Kasumi-1 (cell line): ENCODE measurements around the gene NPEPPS.
"Not testable (repeated sequence)": the region's sequence is repeated elsewhere in the genome, so short reads cannot be mapped to it uniquely, and the experiment has no call there.

Experiments used
- DNase-seq, 2 experiments: peaks; one replicate each; lab custom pipeline; 2025; lab: John Stamatoyannopoulos, UW

The NPEPPS gene

GRCh38 chr17:47561698-47562405 lies 30.9 kb downstream of the NPEPPS start:
- DNase-seq: not testable (repeated sequence)

DNA sequence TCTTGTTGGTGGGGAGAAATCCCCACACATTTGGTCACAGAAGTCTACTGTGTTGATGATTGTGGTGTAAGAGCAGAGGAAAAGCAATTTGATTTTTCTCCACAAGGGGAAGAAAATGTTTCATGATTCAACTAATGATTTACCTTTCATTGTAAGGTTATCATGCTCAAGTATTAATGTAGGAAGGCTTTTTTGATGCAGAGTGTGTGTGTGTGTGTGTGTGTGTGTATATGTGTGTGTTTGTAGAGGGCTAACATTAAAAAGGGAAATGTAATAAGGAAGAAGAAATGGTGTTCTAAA lies 31.4 kb downstream of the NPEPPS start:
- DNase-seq: not testable (repeated sequence)

- not testable (repeated sequence) for DNase-seq
Observed at GRCh38 chr17:47567261-47567660, 36.4 kb downstream of the NPEPPS start.

GRCh38 chr17:47572561-47572960 lies 41.7 kb downstream of the NPEPPS start:
- not testable (repeated sequence) for DNase-seq

- DNase-seq: not testable (repeated sequence)
Observed at GRCh38 chr17:47582416-47582815, 51.5 kb downstream of the NPEPPS start.

DNA sequence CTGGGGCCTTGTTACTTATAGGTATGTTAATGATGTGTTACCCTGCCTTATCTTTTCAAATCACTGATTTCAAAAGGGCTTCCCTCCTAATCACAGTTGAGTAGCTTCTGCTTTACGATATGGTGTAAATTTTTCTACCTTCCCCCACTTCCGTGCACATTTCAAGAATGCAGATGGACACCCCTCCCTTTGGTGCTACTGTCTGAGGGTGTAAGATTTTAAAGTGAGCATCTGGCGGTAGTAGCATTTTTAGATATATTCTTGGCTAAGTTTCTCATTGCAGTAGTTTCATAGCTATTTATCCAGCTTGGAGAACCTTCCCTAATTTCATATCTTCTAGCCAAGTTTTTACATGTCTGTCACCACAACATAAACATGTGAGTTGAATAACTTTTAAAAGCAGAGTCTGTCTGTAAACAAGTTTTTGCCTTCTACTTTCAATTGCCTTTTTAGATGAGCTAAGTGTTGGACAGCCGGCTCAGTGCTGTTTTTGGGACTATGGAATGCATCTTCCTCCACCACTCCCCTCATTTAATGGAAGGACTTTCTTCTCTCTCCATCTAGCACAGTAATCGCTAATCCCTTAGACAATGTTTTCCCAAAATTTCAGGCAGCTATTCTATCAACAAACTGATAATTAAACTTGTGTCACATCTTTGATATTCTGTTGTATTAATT lies 55.6 kb downstream of the NPEPPS start:
- DNase-seq: not testable (repeated sequence)

- DNase-seq: not testable (repeated sequence)
Observed at GRCh38 chr17:47593522-47593921, 62.6 kb downstream of the NPEPPS start.

- DNase-seq: no peak
Observed at GRCh38 chr17:47603830-47604597, 73.1 kb downstream of the NPEPPS start.

- no peak for DNase-seq
Observed at GRCh38 chr17:47604598-47604927, 73.7 kb downstream of the NPEPPS start.

GRCh38 chr17:47605011-47605410 lies 74.1 kb downstream of the NPEPPS start:
- no peak for DNase-seq

DNA sequence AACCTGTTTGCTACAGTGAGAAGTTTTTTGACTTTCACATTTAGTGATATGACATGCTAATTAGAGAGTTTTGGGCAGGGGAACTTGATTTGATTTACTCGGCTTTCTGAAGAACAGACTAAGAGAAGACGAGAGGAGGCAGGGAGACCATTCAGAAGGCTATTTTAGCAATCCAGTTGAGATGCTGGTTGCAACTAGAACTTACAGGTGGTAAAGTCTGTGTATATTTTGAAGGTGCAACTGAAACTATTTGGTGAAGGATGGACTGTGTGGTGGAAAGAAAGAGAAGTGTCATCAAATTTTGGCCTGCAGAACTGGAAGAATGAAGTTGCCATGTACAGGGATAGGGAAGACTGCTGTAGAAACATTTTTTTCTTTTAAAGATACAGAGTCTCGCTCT lies 76.6 kb downstream of the NPEPPS start:
- no peak for DNase-seq

- no peak for DNase-seq
Observed at GRCh38 chr17:47611372-47612350, 80.8 kb downstream of the NPEPPS start.

DNA sequence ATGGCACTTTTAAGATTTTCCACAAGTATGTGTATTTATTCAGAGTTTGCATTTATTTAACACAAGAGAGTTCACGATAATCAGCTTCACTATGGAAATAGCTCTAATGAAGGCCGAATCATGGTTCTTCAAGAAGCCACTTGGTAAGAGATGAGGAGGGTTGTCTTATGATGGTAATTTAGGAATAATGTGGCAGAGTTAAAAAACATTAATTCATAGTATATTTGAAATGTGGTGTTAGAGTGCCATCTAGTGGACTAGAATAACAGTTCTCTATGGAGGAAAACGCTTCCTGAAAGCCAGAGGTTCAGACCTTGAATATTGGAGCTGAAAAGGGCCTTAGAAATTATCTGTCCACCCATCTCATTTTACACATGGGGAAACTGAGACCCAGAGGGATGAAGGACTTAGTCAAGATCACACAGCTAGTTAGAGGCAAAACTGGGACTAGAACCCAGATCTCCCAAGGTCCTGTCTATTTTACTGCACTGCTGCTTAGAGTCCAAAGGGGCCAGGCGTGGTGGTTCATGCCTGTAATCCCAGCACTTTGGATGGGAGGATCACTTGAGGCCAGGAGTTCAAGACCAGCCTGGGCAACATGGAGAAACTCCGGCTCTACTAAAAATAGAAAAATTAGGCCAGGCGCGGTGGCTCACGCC lies 85.0 kb downstream of the NPEPPS start:
- peak; percentile 78 to 92 for DNase-seq

GRCh38 chr17:47618410-47618809 lies 87.5 kb downstream of the NPEPPS start:
- DNase-seq: peak; percentile 50 to 57

GRCh38 chr17:47620503-47621245 lies 89.8 kb downstream of the NPEPPS start:
- DNase-seq: no peak

GRCh38 chr17:47621293-47622179 lies 90.6 kb downstream of the NPEPPS start:
- peak; percentile 19 to 47 for DNase-seq

GRCh38 chr17:47622180-47622549 lies 91.3 kb downstream of the NPEPPS start:
- DNase-seq: no peak

GRCh38 chr17:47624727-47625068 lies 93.8 kb downstream of the NPEPPS start:
- DNase-seq: no peak

GRCh38 chr17:47628014-47628566 lies 97.2 kb downstream of the NPEPPS start:
- no peak for DNase-seq
